PC-3 (cell line): ENCODE results near the gene PTGFR. TPM values are rescaled to one million over a fixed set of nuclear protein-coding genes. Genes with fewer than 3 reads are reported as not detected.

Source experiments
- ATAC-seq: fragments of 200-7000 bp; cut with Tn5 transposase; 2 replicates; pipeline ENCODE4 v1.9.1; 2020; ENCODE audit warnings: mild to moderate bottlenecking, moderate library complexity
- BruUV-seq: library from RNA; stranded (reverse); fragments of 400-500 nt; replicated peaks from 2 replicates; lab custom pipeline; 2021; lab: Mats Ljungman, UMichigan
- CTCF ChIA-PET: fragments of 300-600 bp; sonication (Branson Sonifier 250); formaldehyde crosslinking; loops from one replicate; lab custom pipeline; 2022; ENCODE audit warnings: antibody characterized with exemption; lab: Charles Lee
- POLR2A ChIA-PET: fragments of 300-600 bp; sonication (Branson Sonifier 250); formaldehyde crosslinking; loops from one replicate; lab custom pipeline; 2022; ENCODE audit warnings: antibody characterized with exemption; ENCODE audit not compliant: unreplicated experiment; lab: Charles Lee
- DNase-seq: peaks from one replicate; pipeline ENCODE4 v3.0.0-alpha.2; 2015
- H2AFZ ChIP-seq: fragments of 300-600 bp; sonication (generic); 2 replicates; pipeline ENCODE4 v1.6.0; 2016; ENCODE audit warnings: antibody characterized with exemption, low read length
- H3F3A ChIP-seq: fragments of 300-600 bp; sonication (generic); one replicate; pipeline ENCODE4 v1.6.0; 2017; ENCODE audit warnings: antibody characterized with exemption, low read length, control low read depth, mild to moderate bottlenecking; ENCODE audit not compliant: unreplicated experiment
- H3K27ac ChIP-seq: fragments of 300-600 bp; sonication (generic); 2 replicates; pipeline ENCODE4 v1.5.1; 2016; ENCODE audit warnings: mild to moderate bottlenecking, low read length
- H3K27me3 ChIP-seq: fragments of 300-600 bp; sonication (generic); 2 replicates; pipeline ENCODE4 v1.6.1; 2016; ENCODE audit warnings: low read length, mixed read lengths
- H3K36me3 ChIP-seq: fragments of 300-600 bp; sonication (generic); 2 replicates; pipeline ENCODE4 v1.6.1; 2016; ENCODE audit warnings: low read depth, mixed run types, low read length, mixed read lengths
- H3K4me1 ChIP-seq: fragments of 300-600 bp; sonication (generic); 2 replicates; pipeline ENCODE4 v1.5.1; 2016; ENCODE audit warnings: low read length; ENCODE audit not compliant: insufficient read depth
- H3K4me2 ChIP-seq: fragments of 300-600 bp; sonication (generic); 2 replicates; pipeline ENCODE4 v1.6.0; 2016; ENCODE audit warnings: low read length
- H3K4me3 ChIP-seq: fragments of 300-600 bp; sonication (generic); 2 replicates; pipeline ENCODE4 v1.5.1; 2016; ENCODE audit warnings: mild to moderate bottlenecking, low read length, mixed read lengths
- H3K79me2 ChIP-seq: fragments of 300-600 bp; sonication (generic); 2 replicates; pipeline ENCODE4 v1.6.1; 2017; ENCODE audit warnings: low read length, mixed read lengths
- H3K9ac ChIP-seq: fragments of 300-600 bp; sonication (generic); 2 replicates; pipeline ENCODE4 v1.6.0; 2016; ENCODE audit warnings: mild to moderate bottlenecking, low read length
- H3K9me2 ChIP-seq: fragments of 300-600 bp; sonication (generic); replicated peaks from 2 replicates; pipeline ENCODE4 v1.6.1; 2016; ENCODE audit warnings: mixed run types, low read length, mixed read lengths
- H3K9me3 ChIP-seq: fragments of 300-600 bp; sonication (generic); 2 replicates; pipeline ENCODE4 v1.6.1; 2016; ENCODE audit warnings: low read length, mixed read lengths
- H4K20me1 ChIP-seq: fragments of 300-600 bp; sonication (generic); 2 replicates; pipeline ENCODE4 v1.6.1; 2016; ENCODE audit warnings: low read length, mixed read lengths
- EZH2 ChIP-seq: fragments of 300-600 bp; sonication (generic); IDR thresholded peaks from one replicate; pipeline ENCODE4 v1.6.1; 2017; ENCODE audit warnings: antibody characterized with exemption, mild to moderate bottlenecking, low read length; ENCODE audit not compliant: unreplicated experiment
- EZH2phosphoT487 ChIP-seq: fragments of 300-600 bp; sonication (generic); IDR thresholded peaks from 2 replicates; pipeline ENCODE4 v1.6.1; 2018; ENCODE audit warnings: mild to moderate bottlenecking, antibody characterized with exemption, low read length, borderline replicate concordance
- intact Hi-C: fragments of 100-400 bp; cut with micrococcal nuclease; formaldehyde crosslinking; loops from 2 replicates; pipeline ENCODE4 v1.9.0; 2023
- total RNA-seq: library from RNA; depleted of rRNA; stranded (reverse); fragments of >200 nt; gene quantifications from 2 replicates; pipeline ENCODE4 v1.2.3, GENCODE V29; 2014
- TF ChIP-seq, protein P1 (sequence below): fragments of 300-600 bp; sonication (generic); conservative IDR thresholded peaks from 2 replicates; pipeline ENCODE4 v1.5.1; 2017; ENCODE audit warnings: antibody characterized with exemption, low read depth, mild to moderate bottlenecking, low read length

Gene PTGFR
- total RNA-seq, 1 experiment from 2014 or later: 6.8 TPM

DNA sequence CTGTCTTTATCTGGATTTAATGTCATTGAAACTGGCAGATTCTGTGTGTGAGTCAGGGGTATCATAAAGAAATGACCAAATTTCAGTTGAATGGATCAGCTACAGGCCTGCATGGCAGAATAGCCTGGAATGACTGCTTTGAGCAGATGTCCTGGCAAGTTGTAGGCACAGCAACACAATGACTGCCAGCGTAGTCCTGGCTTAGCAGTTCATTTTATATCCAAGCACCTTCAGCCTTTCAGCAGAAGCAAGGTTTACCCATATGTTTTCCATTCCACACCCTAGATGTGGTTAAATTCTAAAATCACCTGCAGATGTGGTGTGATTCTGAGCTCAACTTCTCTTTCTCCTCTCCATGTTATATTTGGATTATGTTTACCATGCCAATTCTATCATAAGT lies 22.3 kb upstream of the PTGFR start:
- H3K9ac ChIP-seq: no peak overlapping the region
- H3K36me3 ChIP-seq: 0 out of 2 replicates have a peak, but pooled peaks cover 6% of the 10 kb centered on the region
- no peaks in the 10 kb centered on the region for H3F3A ChIP-seq
- CTCF ChIA-PET: no interaction called here
- H3K27ac ChIP-seq: no peak overlapping the region
- H3K79me2 ChIP-seq: no peaks in the 10 kb centered on the region
- TF ChIP-seq EZH2phosphoT487 (no peak), EZH2 (no peak)
- TF ChIP-seq, protein P1, sequence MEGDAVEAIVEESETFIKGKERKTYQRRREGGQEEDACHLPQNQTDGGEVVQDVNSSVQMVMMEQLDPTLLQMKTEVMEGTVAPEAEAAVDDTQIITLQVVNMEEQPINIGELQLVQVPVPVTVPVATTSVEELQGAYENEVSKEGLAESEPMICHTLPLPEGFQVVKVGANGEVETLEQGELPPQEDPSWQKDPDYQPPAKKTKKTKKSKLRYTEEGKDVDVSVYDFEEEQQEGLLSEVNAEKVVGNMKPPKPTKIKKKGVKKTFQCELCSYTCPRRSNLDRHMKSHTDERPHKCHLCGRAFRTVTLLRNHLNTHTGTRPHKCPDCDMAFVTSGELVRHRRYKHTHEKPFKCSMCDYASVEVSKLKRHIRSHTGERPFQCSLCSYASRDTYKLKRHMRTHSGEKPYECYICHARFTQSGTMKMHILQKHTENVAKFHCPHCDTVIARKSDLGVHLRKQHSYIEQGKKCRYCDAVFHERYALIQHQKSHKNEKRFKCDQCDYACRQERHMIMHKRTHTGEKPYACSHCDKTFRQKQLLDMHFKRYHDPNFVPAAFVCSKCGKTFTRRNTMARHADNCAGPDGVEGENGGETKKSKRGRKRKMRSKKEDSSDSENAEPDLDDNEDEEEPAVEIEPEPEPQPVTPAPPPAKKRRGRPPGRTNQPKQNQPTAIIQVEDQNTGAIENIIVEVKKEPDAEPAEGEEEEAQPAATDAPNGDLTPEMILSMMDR: no peak
- no peaks in the 10 kb centered on the region for H4K20me1 ChIP-seq
- ATAC-seq (no peak), DNase-seq (no peak)
- no peaks in the 10 kb centered on the region for H3K27me3 ChIP-seq
- H3K9me3 ChIP-seq: no peaks in the 10 kb centered on the region; the same call in 1 of the 2 replicates
- 0 out of 2 replicates have a peak, but pooled peaks cover 3% of the 10 kb centered on the region for H3K9me2 ChIP-seq
- no TSS peak for BruUV-seq
- H2AFZ ChIP-seq: no peak overlapping the region
- peaks cover 32% of the 10 kb centered on the region for H3K4me1 ChIP-seq
- no peak overlapping the region for H3K4me3 ChIP-seq
- POLR2A ChIA-PET: no interaction called here
- intact Hi-C loops: no loop called here
- no peak overlapping the region for H3K4me2 ChIP-seq

DNA sequence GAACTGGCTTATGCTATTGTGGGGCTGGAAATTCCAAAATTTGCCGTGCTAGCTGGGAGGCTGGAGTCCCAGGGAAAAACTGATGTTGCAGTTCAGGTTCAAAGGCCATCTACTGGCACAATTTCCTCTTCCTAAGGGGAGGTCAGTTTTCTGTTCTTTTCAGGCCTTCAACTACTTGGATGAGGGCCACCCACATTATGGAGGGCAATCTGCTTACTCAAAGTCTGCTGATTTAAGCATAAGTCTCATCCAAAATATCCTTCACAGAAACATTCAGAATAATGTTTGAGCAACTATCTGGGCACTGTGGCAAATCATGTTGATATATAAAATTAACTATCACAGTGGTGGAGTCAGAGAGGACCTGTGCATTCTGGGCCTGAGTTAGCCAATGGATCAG lies 21.2 kb upstream of the PTGFR start:
- H3F3A ChIP-seq: no peaks in the 10 kb centered on the region
- no peak overlapping the region for H3K27ac ChIP-seq
- intact Hi-C loops: no loop called here
- H3K4me1 ChIP-seq: peaks cover 41% of the 10 kb centered on the region
- H3K4me2 ChIP-seq: no peak overlapping the region
- ATAC-seq (no peak), DNase-seq (no peak)
- ChIA-PET POLR2A (no interaction called here), CTCF (no interaction called here)
- BruUV-seq: no TSS peak
- no peak overlapping the region for H2AFZ ChIP-seq
- no peaks in the 10 kb centered on the region for H3K79me2 ChIP-seq
- no peak overlapping the region for H3K9ac ChIP-seq
- H3K9me3 ChIP-seq: no peaks in the 10 kb centered on the region
- no peaks in the 10 kb centered on the region for H3K27me3 ChIP-seq
- no peaks in the 10 kb centered on the region for H4K20me1 ChIP-seq
- no peak overlapping the region for H3K4me3 ChIP-seq
- 0 out of 2 replicates have a peak, but pooled peaks cover 3% of the 10 kb centered on the region for H3K9me2 ChIP-seq
- H3K36me3 ChIP-seq: 0 out of 2 replicates have a peak, but pooled peaks cover 6% of the 10 kb centered on the region
- TF ChIP-seq, protein P1: no peak
- no peak for TF ChIP-seq EZH2phosphoT487
- no peak for TF ChIP-seq EZH2

DNA sequence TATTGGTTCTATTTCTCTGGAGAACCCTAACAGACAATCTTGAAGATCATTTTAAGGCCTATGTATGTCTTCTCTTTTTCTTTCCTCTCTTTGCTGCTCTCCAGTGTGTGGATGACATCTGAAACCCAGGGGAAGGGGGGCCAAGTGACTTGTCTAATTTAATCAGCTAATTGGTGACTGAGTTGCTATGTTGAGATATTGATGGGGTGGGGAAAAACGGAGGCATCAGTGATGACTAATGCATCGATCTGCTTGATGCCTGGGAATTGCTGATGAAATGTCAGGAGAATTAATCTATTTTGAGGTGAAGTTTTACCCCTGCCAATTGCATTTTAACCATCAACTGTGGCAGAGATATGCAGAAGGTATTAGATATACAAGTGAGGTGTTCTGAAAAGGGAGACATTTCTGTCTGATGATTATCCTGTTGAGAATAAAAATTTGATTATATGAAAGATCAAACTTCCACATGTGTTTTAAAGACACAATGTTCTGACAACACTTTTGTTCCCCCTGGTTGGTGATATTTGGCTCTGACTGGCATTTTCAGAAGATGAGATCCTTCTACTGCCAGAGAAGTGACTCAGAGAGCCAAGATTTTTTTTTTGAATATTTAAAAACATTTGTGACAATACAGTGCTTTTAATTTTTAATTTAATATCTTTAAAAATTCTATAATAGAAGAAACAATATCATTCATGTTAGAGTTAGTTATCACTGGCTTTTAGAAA lies 18.7 kb upstream of the PTGFR start:
- peak overlapping the region; percentile 70 for H3K9ac ChIP-seq
- peak overlapping the region; percentile 75 for H3K4me2 ChIP-seq
- ATAC-seq: peak; percentile 7
- intact Hi-C loops: loop anchor here (1.0 to 2.0 kb wide), 8 partner anchors 29 to 327 kb away; no protein-coding TSS in a partner anchor
- H3K4me1 ChIP-seq: peaks cover 58% of the 10 kb centered on the region
- H3K36me3 ChIP-seq: no peaks in the 10 kb centered on the region
- CTCF ChIA-PET: no interaction called here
- BruUV-seq: no TSS peak
- no peaks in the 10 kb centered on the region for H3K27me3 ChIP-seq
- 0 out of 2 replicates have a peak, but pooled peaks cover 3% of the 10 kb centered on the region for H3K9me2 ChIP-seq
- H3K27ac ChIP-seq: peak overlapping the region; percentile 96
- no peaks in the 10 kb centered on the region for H4K20me1 ChIP-seq
- no peak overlapping the region for H2AFZ ChIP-seq
- 0 out of 2 replicates have a peak overlapping the region, but pooled peaks have one; percentile 26 for H3K4me3 ChIP-seq
- no peaks in the 10 kb centered on the region for H3K9me3 ChIP-seq
- POLR2A ChIA-PET: no interaction called here
- H3F3A ChIP-seq: no peaks in the 10 kb centered on the region
- peak; percentile 55 for DNase-seq
- TF ChIP-seq EZH2phosphoT487 (no peak), EZH2 (no peak)
- TF ChIP-seq, protein P1: no peak
- no peaks in the 10 kb centered on the region for H3K79me2 ChIP-seq
